OCI-LY7 (cell line): ENCODE measurements around the gene PTCHD1. TPM values are rescaled to one million over a fixed set of nuclear protein-coding genes. Genes with fewer than 3 reads are reported as not detected.

Source experiments
- BruUV-seq: library from RNA; stranded (reverse); fragments of 400-500 nt; replicated peaks from 2 replicates; lab custom pipeline; 2021; lab: Mats Ljungman, UMichigan
- CTCF ChIA-PET: fragments of 300-600 bp; sonication (Branson Sonifier 250); formaldehyde crosslinking; loops from one replicate; lab custom pipeline; 2022; ENCODE audit warnings: antibody characterized with exemption; ENCODE audit not compliant: unreplicated experiment; lab: Charles Lee
- POLR2A ChIA-PET: fragments of 300-600 bp; sonication (Branson Sonifier 250); formaldehyde crosslinking; loops from one replicate; lab custom pipeline; 2022; ENCODE audit warnings: antibody characterized with exemption; lab: Charles Lee
- DNase-seq: peaks from one replicate; pipeline ENCODE4 v3.0.0-alpha.2; 2015; ENCODE audit warnings: low spot score
- H2AFZ ChIP-seq: fragments of 200-600 bp; sonication (generic), shearing (Covaris generic); 2 replicates; pipeline ENCODE4 v1.6.1; 2014; ENCODE audit warnings: mild to moderate bottlenecking, antibody characterized with exemption, low read length, moderate library complexity
- H3K27ac ChIP-seq: fragments of 200-600 bp; sonication (generic); 2 replicates; pipeline ENCODE4 v1.5.1; 2014; ENCODE audit warnings: mixed run types, low read depth, mild to moderate bottlenecking, moderate library complexity, low read length, inconsistent platforms; ENCODE audit not compliant: poor library complexity, severe bottlenecking
- H3K36me3 ChIP-seq: fragments of 200-600 bp; sonication (generic); 2 replicates; pipeline ENCODE4 v1.6.1; 2014; ENCODE audit warnings: mild to moderate bottlenecking, antibody characterized with exemption, low read length, moderate library complexity, mixed read lengths; ENCODE audit not compliant: insufficient read depth
- H3K4me1 ChIP-seq: fragments of 200-600 bp; sonication (generic); 2 replicates; pipeline ENCODE4 v1.5.1; 2014; ENCODE audit warnings: mild to moderate bottlenecking, low read length; ENCODE audit not compliant: insufficient read depth, poor library complexity, severe bottlenecking
- H3K4me2 ChIP-seq: fragments of 200-600 bp; sonication (generic); 2 replicates; pipeline ENCODE4 v1.6.1; 2014; ENCODE audit warnings: mild to moderate bottlenecking, low read length
- H3K4me3 ChIP-seq: fragments of 200-600 bp; sonication (generic); 2 replicates; pipeline ENCODE4 v1.5.1; 2014; ENCODE audit warnings: mild to moderate bottlenecking, low read depth, low read length; ENCODE audit not compliant: poor library complexity, severe bottlenecking
- H3K79me2 ChIP-seq: fragments of 200-600 bp; sonication (generic); 2 replicates; pipeline ENCODE4 v1.6.1; 2016; ENCODE audit warnings: low read depth, mild to moderate bottlenecking, low read length, moderate library complexity, mixed read lengths; ENCODE audit not compliant: insufficient read depth
- H3K9me2 ChIP-seq: fragments of 200-600 bp; sonication (generic); 2 replicates; pipeline ENCODE4 v1.6.1; 2016; ENCODE audit warnings: mild to moderate bottlenecking, low read length, mixed read lengths; ENCODE audit not compliant: insufficient read depth
- H3K9me3 ChIP-seq: fragments of 200-600 bp; sonication (generic); 2 replicates; pipeline ENCODE4 v1.6.1; 2014; ENCODE audit warnings: mild to moderate bottlenecking, mixed run types, low read length, mixed read lengths
- H4K20me1 ChIP-seq: fragments of 200-600 bp; sonication (generic); 2 replicates; pipeline ENCODE4 v1.6.1; 2014; ENCODE audit warnings: mild to moderate bottlenecking, antibody characterized with exemption, low read length, moderate library complexity, mixed read lengths; ENCODE audit not compliant: insufficient read depth
- EZH2phosphoT487 ChIP-seq: fragments of 200-600 bp; sonication (generic); IDR thresholded peaks from 2 replicates; pipeline ENCODE4 v1.6.1; 2018; ENCODE audit warnings: low read depth, borderline replicate concordance, mild to moderate bottlenecking, mixed run types, antibody characterized with exemption, low read length, moderate library complexity, mixed read lengths
- intact Hi-C: fragments of 100-400 bp; cut with micrococcal nuclease; formaldehyde crosslinking; loops from one replicate; pipeline ENCODE4 v1.10.0; 2022; ENCODE audit not compliant: unreplicated experiment
- total RNA-seq, 2 experiments: library from RNA; depleted of rRNA in 1 of 2; stranded (reverse); fragments of >200 nt in 1 of 2; shearing (Covaris generic) in 1 of 2; gene quantifications; 2 replicates each; pipeline ENCODE4 v1.2.3, GENCODE V29; 2014 to 2022
- TF ChIP-seq, protein P1 (sequence below): fragments of 200-600 bp; sonication (generic); conservative IDR thresholded peaks from 2 replicates; pipeline ENCODE4 v1.5.1; 2014; ENCODE audit warnings: mild to moderate bottlenecking, antibody characterized with exemption, low read length, moderate library complexity, mixed read lengths

The PTCHD1 gene
- total RNA-seq, 2 experiments from 2014 or later = not detected

DNA sequence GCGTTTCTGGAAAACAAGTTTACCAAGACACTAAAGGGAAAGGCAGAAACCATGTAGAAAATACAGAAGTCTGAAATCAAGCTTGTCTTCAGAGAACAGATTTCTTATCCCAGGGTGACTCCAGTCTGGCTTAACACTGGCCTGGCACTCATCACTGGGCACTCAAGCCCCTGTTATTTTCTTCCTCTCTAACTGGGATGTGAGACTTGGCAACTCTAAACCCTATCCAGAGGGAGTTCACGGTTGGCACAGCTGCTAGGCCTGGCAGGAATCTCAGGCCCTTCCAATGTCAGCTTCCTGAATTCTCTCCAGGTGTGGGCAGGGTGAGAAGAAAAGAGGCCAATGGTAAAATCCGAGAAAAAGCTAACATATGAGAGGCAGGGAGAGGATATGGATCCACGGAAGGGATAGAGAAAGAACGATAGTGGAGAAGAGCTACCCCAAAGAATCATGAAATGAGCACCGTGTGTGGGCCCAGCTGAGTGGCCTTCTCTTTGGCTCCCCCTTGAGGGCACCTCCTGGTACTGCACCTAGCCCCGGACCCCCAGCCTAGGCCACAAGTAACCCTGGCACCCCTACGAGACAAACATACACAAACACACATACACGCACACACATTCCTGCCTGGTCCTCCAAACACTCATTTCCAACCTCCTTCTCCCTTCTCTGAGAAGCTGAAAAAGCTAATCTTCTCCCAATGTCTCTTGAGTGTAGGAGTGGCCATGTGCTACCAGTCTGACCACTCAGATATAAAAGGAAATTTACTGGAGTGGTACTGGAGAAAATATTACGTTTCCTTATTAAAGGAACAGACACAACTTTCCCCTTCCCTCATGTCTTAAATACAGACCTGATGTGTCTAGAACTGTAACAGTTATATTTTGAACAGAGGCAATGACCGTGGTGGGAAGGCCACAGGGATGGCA lies 16.6 kb upstream of the PTCHD1 start:
- ChIA-PET CTCF (no interaction called here), POLR2A (no interaction called here)
- Histone ChIP-seq H3K36me3 (no peaks in the 10 kb centered on the region), H3K9me3 (no peaks in the 10 kb centered on the region), H2AFZ (no peak overlapping the region), H3K4me1 (no peaks in the 10 kb centered on the region), H3K4me3 (no peak overlapping the region), H4K20me1 (no peaks in the 10 kb centered on the region), H3K9me2 (no peaks in the 10 kb centered on the region), H3K79me2 (no peaks in the 10 kb centered on the region), H3K27ac (no peak overlapping the region), H3K4me2 (no peak overlapping the region)
- intact Hi-C loops = no loop called here
- BruUV-seq = no TSS peak
- TF ChIP-seq, protein P1, sequence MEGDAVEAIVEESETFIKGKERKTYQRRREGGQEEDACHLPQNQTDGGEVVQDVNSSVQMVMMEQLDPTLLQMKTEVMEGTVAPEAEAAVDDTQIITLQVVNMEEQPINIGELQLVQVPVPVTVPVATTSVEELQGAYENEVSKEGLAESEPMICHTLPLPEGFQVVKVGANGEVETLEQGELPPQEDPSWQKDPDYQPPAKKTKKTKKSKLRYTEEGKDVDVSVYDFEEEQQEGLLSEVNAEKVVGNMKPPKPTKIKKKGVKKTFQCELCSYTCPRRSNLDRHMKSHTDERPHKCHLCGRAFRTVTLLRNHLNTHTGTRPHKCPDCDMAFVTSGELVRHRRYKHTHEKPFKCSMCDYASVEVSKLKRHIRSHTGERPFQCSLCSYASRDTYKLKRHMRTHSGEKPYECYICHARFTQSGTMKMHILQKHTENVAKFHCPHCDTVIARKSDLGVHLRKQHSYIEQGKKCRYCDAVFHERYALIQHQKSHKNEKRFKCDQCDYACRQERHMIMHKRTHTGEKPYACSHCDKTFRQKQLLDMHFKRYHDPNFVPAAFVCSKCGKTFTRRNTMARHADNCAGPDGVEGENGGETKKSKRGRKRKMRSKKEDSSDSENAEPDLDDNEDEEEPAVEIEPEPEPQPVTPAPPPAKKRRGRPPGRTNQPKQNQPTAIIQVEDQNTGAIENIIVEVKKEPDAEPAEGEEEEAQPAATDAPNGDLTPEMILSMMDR = peak; percentile 77
- no peak for TF ChIP-seq EZH2phosphoT487
- DNase-seq = peak; percentile 20

- Histone ChIP-seq H3K27ac (no peak overlapping the region), H3K4me2 (no peak overlapping the region), H4K20me1 (no peaks in the 10 kb centered on the region), H3K9me3 (no peaks in the 10 kb centered on the region), H3K9me2 (no peaks in the 10 kb centered on the region), H3K4me3 (no peak overlapping the region), H3K79me2 (no peaks in the 10 kb centered on the region), H2AFZ (no peak overlapping the region), H3K36me3 (no peaks in the 10 kb centered on the region), H3K4me1 (no peaks in the 10 kb centered on the region)
- POLR2A ChIA-PET = interaction anchor here (1.0 kb wide), 1 partner anchor 22 kb away, joined by 8 read pairs; no protein-coding TSS in a partner anchor
- CTCF ChIA-PET = no interaction called here
- intact Hi-C loops = no loop called here
- TF ChIP-seq, protein P1 = no peak
- no peak for TF ChIP-seq EZH2phosphoT487
- no peak for DNase-seq
- no TSS peak for BruUV-seq
These were observed 7.5 kb upstream of the PTCHD1 start for GRCh38 chrX:23327104-23327503.

GRCh38 chrX:23331701-23332100 lies 2.9 kb upstream of the PTCHD1 start:
- DNase-seq = no peak

More at GRCh38 chrX:23331701-23332100, 2.9 kb upstream of the PTCHD1 start:
- Histone ChIP-seq H3K4me1 (no peaks in the 10 kb centered on the region), H3K9me3 (no peaks in the 10 kb centered on the region), H3K4me3 (no peak overlapping the region), H2AFZ (no peak overlapping the region), H3K9me2 (no peaks in the 10 kb centered on the region), H3K27ac (no peak overlapping the region), H4K20me1 (no peaks in the 10 kb centered on the region), H3K79me2 (no peaks in the 10 kb centered on the region), H3K36me3 (no peaks in the 10 kb centered on the region), H3K4me2 (no peak overlapping the region)
- no TSS peak for BruUV-seq
- ChIA-PET POLR2A (no interaction called here), CTCF (no interaction called here)
- TF ChIP-seq EZH2phosphoT487 = no peak
- TF ChIP-seq, protein P1 = no peak
- intact Hi-C loops = no loop called here
